Tibial nerve (tissue), 4 donors: ENCODE results near the gene NKX1-2. TPM values are rescaled to one million over a fixed set of nuclear protein-coding genes. Genes with fewer than 3 reads are reported as not detected.
A peak's percentile ranks its signal among the peaks of the same experiment; 100 is the strongest.

Experiments used
- DNase-seq, 2 donors: peaks; one replicate each; pipeline ENCODE4 v3.0.0-alpha.2; 2019; ENCODE audit warnings: low spot score in 2 of 2
- H3K27ac ChIP-seq, 4 donors: fragments of 200-600 bp; sonication (generic) in 3 of 4; one replicate each; pipeline ENCODE4 v1.5.1; 2017 to 2019; ENCODE audit warnings: mild to moderate bottlenecking in 1 of 4
- H3K27me3 ChIP-seq, 2 donors: fragments of 200-600 bp; sonication (generic) in 1 of 2; one replicate each; pipeline versions ENCODE4 v1.5.1 to v1.6.0; 2017 to 2019
- H3K36me3 ChIP-seq, 3 donors: fragments of 200-600 bp; sonication (generic); one replicate each; pipeline ENCODE4 v1.5.1; 2018 to 2019
- H3K4me1 ChIP-seq, 4 donors: fragments of 200-600 bp; sonication (generic) in 3 of 4; one replicate each; pipeline ENCODE4 v1.5.1; 2017 to 2019
- H3K4me3 ChIP-seq, 4 donors: fragments of 200-600 bp; sonication (generic) in 3 of 4; one replicate each; pipeline ENCODE4 v1.5.1; 2017 to 2019; ENCODE audit warnings: mild to moderate bottlenecking in 1 of 4, moderate library complexity in 1 of 4
- H3K9me3 ChIP-seq, 4 donors: fragments of 200-600 bp; sonication (generic) in 3 of 4; one replicate each; pipeline ENCODE4 v1.5.1; 2017 to 2019
- EP300 ChIP-seq, 2 donors: sonication (generic); formaldehyde crosslinking; IDR thresholded peaks; one replicate each; pipeline ENCODE4 v1.6.1; 2017; ENCODE audit warnings: antibody characterized with exemption in 2 of 2, mild to moderate bottlenecking in 1 of 2
- POLR2A ChIP-seq, 2 donors: fragments of 450-650 bp; IDR thresholded peaks; one replicate each; pipeline ENCODE4 v1.6.1; 2017; ENCODE audit warnings: antibody characterized with exemption in 2 of 2, mild to moderate bottlenecking in 2 of 2, moderate library complexity in 2 of 2
- WGBS, 2 donors: methylation state at CpG; one replicate each; pipeline ENCODE4 v1.1.5; 2018; 5-methylcytosine and 5-hydroxymethylcytosine counted together
- total RNA-seq, 4 donors: library from RNA; depleted of rRNA; stranded (reverse); fragments of >200 nt; gene quantifications; one replicate each; pipeline ENCODE4 v1.1.0, GENCODE V29; 2016
- TF ChIP-seq, protein P1 (sequence below), 5 experiments: fragments of 200-600 bp in 3 of 5; fragments of 450-650 bp in 2 of 5; sonication (generic) in 3 of 5; IDR thresholded peaks; one replicate each; pipeline ENCODE4 v1.5.1; 2016 to 2019; ENCODE audit warnings: antibody characterized with exemption in 5 of 5, mild to moderate bottlenecking in 3 of 5, moderate library complexity in 2 of 5

Gene NKX1-2
- not detected for total RNA-seq

DNA sequence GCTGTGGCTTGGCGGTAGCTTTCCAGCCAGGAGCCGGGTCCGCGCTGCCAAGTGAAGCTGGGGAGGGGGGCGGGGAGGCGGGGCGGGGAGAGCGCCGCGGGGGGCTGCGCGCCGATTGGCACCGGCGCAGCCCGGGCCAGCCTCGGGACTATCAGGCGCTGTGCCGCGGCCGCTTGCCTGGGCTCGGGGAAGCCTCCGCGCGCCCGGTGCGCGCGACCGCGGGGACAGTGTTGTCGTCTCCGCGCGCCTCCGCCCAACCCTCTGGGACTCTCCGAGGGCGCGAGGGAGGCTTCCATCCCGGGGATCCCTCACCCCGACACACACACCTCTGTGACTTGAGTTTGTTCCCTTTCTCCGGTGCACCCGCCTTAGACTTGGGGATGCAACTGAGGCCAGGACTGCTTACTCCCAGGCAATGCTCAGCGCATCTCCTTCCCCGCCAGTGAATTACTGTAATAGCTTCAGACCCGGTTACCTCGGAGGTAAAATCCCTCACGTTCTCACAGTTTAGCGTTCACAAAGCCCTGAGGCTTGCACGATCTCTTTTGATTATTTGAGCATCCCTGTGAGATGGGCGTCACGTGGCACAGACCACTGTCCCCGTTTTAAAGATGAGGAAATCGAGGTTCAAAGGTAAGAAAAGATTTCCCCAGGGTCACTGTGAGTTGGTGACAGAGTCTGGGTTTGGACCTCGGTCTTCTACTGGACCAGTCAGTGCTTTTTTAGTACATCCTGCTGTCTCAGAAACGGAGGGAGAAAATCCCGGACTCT, at the start of gene NKX1-2:
Gene NKX1-2, minus strand, starts transcription at position 24 of the 771 bp plus-strand sequence. CDS start 92 bp downstream, outside the sequence.
- Histone ChIP-seq H3K27me3 (peaks cover 0 to 97% of the 10 kb centered on the region in 2 donors), H3K4me3 (peak within 1 kb of the TSS in 1 of 4 donors; percentile 32), H3K4me1 (peaks cover 0 to 35% (median 20%) of the 10 kb centered on the region in 4 donors), H3K27ac (no peak within 1 kb of the TSS), H3K9me3 (no peaks in the 10 kb centered on the region), H3K36me3 (no peaks in the 10 kb centered on the region)
- WGBS, 2 donors, result 2% methylated on average over 40 to 41 of the region's 57 CpGs
- no peak for TF ChIP-seq POLR2A (IDR thresholded peaks at IDR 0.05)
- TF ChIP-seq, protein P1, sequence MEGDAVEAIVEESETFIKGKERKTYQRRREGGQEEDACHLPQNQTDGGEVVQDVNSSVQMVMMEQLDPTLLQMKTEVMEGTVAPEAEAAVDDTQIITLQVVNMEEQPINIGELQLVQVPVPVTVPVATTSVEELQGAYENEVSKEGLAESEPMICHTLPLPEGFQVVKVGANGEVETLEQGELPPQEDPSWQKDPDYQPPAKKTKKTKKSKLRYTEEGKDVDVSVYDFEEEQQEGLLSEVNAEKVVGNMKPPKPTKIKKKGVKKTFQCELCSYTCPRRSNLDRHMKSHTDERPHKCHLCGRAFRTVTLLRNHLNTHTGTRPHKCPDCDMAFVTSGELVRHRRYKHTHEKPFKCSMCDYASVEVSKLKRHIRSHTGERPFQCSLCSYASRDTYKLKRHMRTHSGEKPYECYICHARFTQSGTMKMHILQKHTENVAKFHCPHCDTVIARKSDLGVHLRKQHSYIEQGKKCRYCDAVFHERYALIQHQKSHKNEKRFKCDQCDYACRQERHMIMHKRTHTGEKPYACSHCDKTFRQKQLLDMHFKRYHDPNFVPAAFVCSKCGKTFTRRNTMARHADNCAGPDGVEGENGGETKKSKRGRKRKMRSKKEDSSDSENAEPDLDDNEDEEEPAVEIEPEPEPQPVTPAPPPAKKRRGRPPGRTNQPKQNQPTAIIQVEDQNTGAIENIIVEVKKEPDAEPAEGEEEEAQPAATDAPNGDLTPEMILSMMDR (IDR thresholded peaks at IDR 0.05), result no peak
- DNase-seq, result no peak

DNA sequence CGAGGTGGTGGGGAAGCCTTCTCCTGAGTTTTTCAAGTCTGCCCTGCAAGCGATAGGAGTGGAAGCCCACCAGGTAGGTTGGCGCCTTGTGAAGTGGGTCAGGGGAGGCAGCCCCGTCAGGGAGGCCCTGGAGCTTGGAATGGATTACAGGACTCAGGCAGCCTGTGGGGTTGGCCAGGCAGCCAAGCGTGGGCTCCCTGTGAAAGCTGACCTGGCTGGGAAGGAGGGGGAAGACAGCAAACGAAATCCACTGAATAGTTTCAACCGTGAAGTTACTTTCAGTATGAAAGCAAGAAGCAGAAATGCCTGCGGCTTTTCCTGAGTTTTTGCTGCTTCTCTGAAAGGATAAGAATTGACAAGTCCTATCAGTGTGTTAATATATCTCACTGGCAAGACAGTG, 48.2 kb upstream of the NKX1-2 start:
- DNase-seq, result no peak
- WGBS, 2 donors, result 87 to 90% methylated on average over 8 of the region's 8 CpGs
- TF ChIP-seq, protein P1 (IDR thresholded peaks at IDR 0.05), result no peak
- TF ChIP-seq EP300 (IDR thresholded peaks at IDR 0.05), result no peak
- no peak for TF ChIP-seq POLR2A (IDR thresholded peaks at IDR 0.05)
- Histone ChIP-seq H3K27ac (no peak overlapping the region), H3K36me3 (peaks cover 0 to 25% (median 0%) of the 10 kb centered on the region in 3 donors), H3K27me3 (no peaks in the 10 kb centered on the region), H3K9me3 (peaks cover 0 to 8% (median 0%) of the 10 kb centered on the region in 4 donors), H3K4me1 (no peaks in the 10 kb centered on the region), H3K4me3 (no peak overlapping the region)

DNA sequence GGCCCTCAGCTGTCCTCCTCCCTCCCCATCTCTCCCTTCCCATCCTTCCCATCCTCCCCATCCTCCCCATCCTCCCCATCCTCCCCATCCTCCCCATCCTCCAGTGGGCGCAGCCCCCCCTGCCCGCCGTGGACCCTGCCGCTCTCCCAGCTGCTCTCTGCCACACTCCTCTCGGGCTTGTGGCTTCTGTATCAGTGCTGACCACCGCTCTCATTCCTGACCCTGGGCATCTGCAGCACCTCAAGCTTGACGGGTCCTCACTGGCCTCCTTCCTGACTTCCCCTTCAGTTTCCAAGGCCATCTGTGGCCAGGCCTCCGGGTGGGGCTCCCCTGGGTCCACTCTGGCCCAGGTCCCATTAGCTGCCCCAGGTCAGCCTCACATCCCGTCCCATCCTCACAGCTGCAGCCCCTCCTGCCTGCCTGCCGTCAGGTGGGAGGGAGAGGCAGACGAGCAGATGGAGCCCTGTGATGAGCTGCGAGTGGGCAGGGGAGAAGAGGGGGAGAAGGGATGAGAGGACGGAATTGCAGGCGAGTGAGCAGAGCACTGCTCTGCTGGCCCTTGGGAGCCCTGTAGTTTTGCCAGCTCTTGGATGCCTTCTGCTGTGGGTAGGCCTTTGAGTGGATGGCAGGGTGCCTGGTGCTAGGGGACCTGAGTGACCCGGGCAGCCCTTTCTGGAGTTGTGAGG, 47.5 kb upstream of the NKX1-2 start:
- no peak overlapping the region for H3K4me3 ChIP-seq
- TF ChIP-seq POLR2A (IDR thresholded peaks at IDR 0.05) (no peak), EP300 (IDR thresholded peaks at IDR 0.05) (no peak)
- TF ChIP-seq, protein P1 (IDR thresholded peaks at IDR 0.05), result no peak
- H3K27me3 ChIP-seq, result no peaks in the 10 kb centered on the region
- H3K9me3 ChIP-seq, result peaks cover 0 to 8% (median 0%) of the 10 kb centered on the region in 4 donors
- 62 to 73% methylated on average over 14 to 15 of the region's 15 CpGs for WGBS, 2 donors
- no peak for DNase-seq
- H3K36me3 ChIP-seq, result peaks cover 0 to 25% (median 0%) of the 10 kb centered on the region in 3 donors
- no peak overlapping the region for H3K27ac ChIP-seq
- H3K4me1 ChIP-seq, result no peaks in the 10 kb centered on the region

DNA sequence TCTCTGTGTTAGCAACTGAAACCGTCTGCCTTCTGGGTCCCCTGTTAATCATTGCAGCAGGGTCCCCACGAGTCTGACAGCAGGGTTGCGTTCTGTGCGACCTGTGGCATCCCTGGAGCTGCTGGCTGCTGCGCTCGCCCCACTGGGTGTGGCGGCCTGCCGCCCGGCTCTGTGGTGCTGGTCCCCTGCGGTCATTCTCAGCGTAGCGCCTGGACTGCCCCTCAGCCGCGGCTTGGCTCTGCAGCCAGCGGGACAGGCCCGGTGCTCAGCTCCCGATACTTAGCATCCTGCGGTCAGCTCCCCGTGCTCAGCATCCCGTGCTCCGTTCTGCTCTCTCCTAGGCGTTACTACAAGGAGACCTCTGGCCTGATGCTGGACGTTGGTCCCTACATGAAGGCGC, 46.8 kb upstream of the NKX1-2 start:
- no peaks in the 10 kb centered on the region for H3K4me1 ChIP-seq
- WGBS, 2 donors, result 78 to 80% methylated on average over 24 of the region's 24 CpGs
- H3K4me3 ChIP-seq, result no peak overlapping the region
- H3K9me3 ChIP-seq, result peaks cover 0 to 8% (median 0%) of the 10 kb centered on the region in 4 donors
- DNase-seq, result no peak
- no peaks in the 10 kb centered on the region for H3K27me3 ChIP-seq
- no peak overlapping the region for H3K27ac ChIP-seq
- peaks cover 0 to 26% (median 0%) of the 10 kb centered on the region in 3 donors for H3K36me3 ChIP-seq
- no peak for TF ChIP-seq EP300 (IDR thresholded peaks at IDR 0.05)
- TF ChIP-seq, protein P1 (IDR thresholded peaks at IDR 0.05), result no peak
- TF ChIP-seq POLR2A (IDR thresholded peaks at IDR 0.05), result no peak

DNA sequence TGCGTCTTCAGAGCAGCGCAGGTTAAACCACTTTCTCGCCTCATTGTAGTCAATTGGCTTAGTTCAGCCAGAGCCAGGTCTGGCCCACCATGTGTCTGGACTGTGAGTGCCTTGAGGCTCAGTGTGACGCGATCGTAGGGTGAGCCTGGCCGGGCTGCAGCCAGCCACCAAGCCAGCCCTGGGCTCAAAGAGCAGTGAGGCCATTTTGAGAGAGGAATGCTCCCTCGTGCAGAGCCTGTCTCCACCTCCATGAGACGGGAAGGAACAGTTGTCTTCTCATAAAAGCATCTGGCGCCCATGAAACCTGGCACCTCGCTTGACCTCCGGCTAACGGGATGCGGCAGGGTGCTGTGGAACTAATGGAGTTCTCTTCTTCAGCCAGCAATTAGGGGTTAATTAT, 46.3 kb upstream of the NKX1-2 start:
- Histone ChIP-seq H3K36me3 (peaks cover 0 to 28% (median 0%) of the 10 kb centered on the region in 3 donors), H3K4me1 (no peaks in the 10 kb centered on the region), H3K27me3 (no peaks in the 10 kb centered on the region), H3K4me3 (no peak overlapping the region), H3K9me3 (peaks cover 0 to 6% (median 0%) of the 10 kb centered on the region in 4 donors), H3K27ac (no peak overlapping the region)
- WGBS, 2 donors, result 84 to 85% methylated on average over 12 to 14 of the region's 14 CpGs
- TF ChIP-seq POLR2A (IDR thresholded peaks at IDR 0.05) (no peak), EP300 (IDR thresholded peaks at IDR 0.05) (no peak)
- TF ChIP-seq, protein P1 (IDR thresholded peaks at IDR 0.05), result no peak
- DNase-seq, result no peak
